Liver (tissue), 9 donors: ENCODE results near the gene UGT1A7. TPM values are rescaled to one million over a fixed set of nuclear protein-coding genes. Genes with fewer than 3 reads are reported as not detected.

Source experiments
- DNase-seq: peaks from one replicate; pipeline ENCODE4 v3.0.0-alpha.2; 2017; ENCODE audit warnings: low spot score
- H3K27ac ChIP-seq, 2 donors: one replicate each; pipeline ENCODE4 v1.7.0; 2013; ENCODE audit warnings: inconsistent platforms in 2 of 2, low read length in 2 of 2, control low read depth in 1 of 2, low read depth in 1 of 2, mild to moderate bottlenecking in 1 of 2
- H3K27me3 ChIP-seq, 4 donors: one replicate each; pipeline versions ENCODE4 v1.6.1 to v1.7.0; 2013; ENCODE audit warnings: low read length in 3 of 4, inconsistent platforms in 1 of 4, mild to moderate bottlenecking in 1 of 4, moderate library complexity in 1 of 4; ENCODE audit not compliant: control insufficient read depth in 4 of 4, insufficient read depth in 4 of 4
- H3K36me3 ChIP-seq, 4 donors: one replicate each; pipeline versions ENCODE4 v1.6.1 to v1.7.0; 2013; ENCODE audit warnings: low read length in 3 of 4, mild to moderate bottlenecking in 3 of 4, low read depth in 1 of 4, moderate library complexity in 1 of 4; ENCODE audit not compliant: control insufficient read depth in 4 of 4, insufficient read depth in 3 of 4
- H3K4me1 ChIP-seq, 4 donors: one replicate each; pipeline versions ENCODE4 v1.6.1 to v1.7.0; 2013; ENCODE audit warnings: low read length in 3 of 4, mild to moderate bottlenecking in 3 of 4, moderate library complexity in 1 of 4; ENCODE audit not compliant: control insufficient read depth in 4 of 4, insufficient read depth in 4 of 4
- H3K4me3 ChIP-seq, 3 donors: one replicate each; pipeline versions ENCODE4 v1.6.1 to v1.7.0; 2013; ENCODE audit warnings: low read length in 3 of 3, control low read depth in 1 of 3, low read depth in 1 of 3, mild to moderate bottlenecking in 1 of 3
- H3K9ac ChIP-seq, 2 donors: one replicate each; pipeline ENCODE4 v1.7.0; 2013; ENCODE audit warnings: low read length in 2 of 2, mild to moderate bottlenecking in 2 of 2, moderate library complexity in 2 of 2, control low read depth in 1 of 2, low read depth in 1 of 2
- H3K9me3 ChIP-seq, 4 donors: one replicate each; pipeline versions ENCODE4 v1.6.1 to v1.7.0; 2013; ENCODE audit warnings: low read length in 3 of 4; ENCODE audit not compliant: control insufficient read depth in 4 of 4
- ATF3 ChIP-seq: IDR thresholded peaks from 2 replicates; pipeline ENCODE4 v1.6.1; 2016; ENCODE audit warnings: antibody characterized with exemption
- CTCF ChIP-seq: fragments of 150-350 bp; IDR thresholded peaks from 2 replicates; pipeline ENCODE4 v1.5.1; 2017; ENCODE audit warnings: improper control_type of control experiment, low read depth, low read length; ENCODE audit not compliant: missing input control
- FOXA1 ChIP-seq: IDR thresholded peaks from 2 replicates; pipeline ENCODE4 v1.6.1; 2016; ENCODE audit warnings: antibody characterized with exemption
- FOXA2 ChIP-seq: IDR thresholded peaks from 2 replicates; pipeline ENCODE4 v1.6.1; 2016; ENCODE audit warnings: antibody characterized with exemption
- GABPA ChIP-seq, 2 donors: IDR thresholded peaks in 1 of 2; conservative IDR thresholded peaks in 1 of 2; 2 replicates each; pipeline ENCODE4 v1.6.1; 2016; ENCODE audit warnings: antibody characterized with exemption in 2 of 2, mild to moderate bottlenecking in 1 of 2, moderate library complexity in 1 of 2
- HNF4A ChIP-seq, 2 donors: conservative IDR thresholded peaks; 2 replicates each; pipeline ENCODE4 v1.6.1; 2016; ENCODE audit warnings: antibody characterized with exemption in 2 of 2, mild to moderate bottlenecking in 2 of 2
- HNF4G ChIP-seq: IDR thresholded peaks from 2 replicates; pipeline ENCODE4 v1.6.1; 2016; ENCODE audit warnings: antibody characterized with exemption
- JUND ChIP-seq, 2 donors: IDR thresholded peaks; 2 replicates each; pipeline ENCODE4 v1.6.1; 2016; ENCODE audit warnings: antibody characterized with exemption in 2 of 2
- NR2F2 ChIP-seq: IDR thresholded peaks from 2 replicates; pipeline ENCODE4 v1.6.1; 2016; ENCODE audit warnings: antibody characterized with exemption
- RAD21 ChIP-seq, 2 donors: IDR thresholded peaks; 2 replicates each; pipeline ENCODE4 v1.6.1; 2016; ENCODE audit warnings: antibody characterized with exemption in 2 of 2, mild to moderate bottlenecking in 2 of 2
- RXRA ChIP-seq, 2 donors: IDR thresholded peaks; 2 replicates each; pipeline ENCODE4 v1.6.1; 2017 to 2018; ENCODE audit warnings: antibody characterized with exemption in 2 of 2, mild to moderate bottlenecking in 1 of 2
- SP1 ChIP-seq: IDR thresholded peaks from 2 replicates; pipeline ENCODE4 v1.6.1; 2018; ENCODE audit warnings: antibody characterized with exemption, mild to moderate bottlenecking
- TAF1 ChIP-seq: conservative IDR thresholded peaks from 2 replicates; pipeline ENCODE4 v1.6.1; 2016; ENCODE audit warnings: antibody characterized with exemption, mild to moderate bottlenecking
- YY1 ChIP-seq: IDR thresholded peaks from 2 replicates; pipeline ENCODE4 v1.6.1; 2016; ENCODE audit warnings: antibody characterized with exemption, mild to moderate bottlenecking
- WGBS: extraction: QIAGEN DNeasy Blood & Tissue Kit; methylation state at CpG from one replicate; pipeline ENCODE4 v1.1.7; 2013; 5-methylcytosine and 5-hydroxymethylcytosine counted together
- polyA plus RNA-seq, 2 donors: library from polyadenylated mRNA; stranded (reverse) in 1 of 2; unstranded in 1 of 2; fragments of 200-250 nt in 1 of 2; fragments of >200 nt in 1 of 2; fragmentation: Nextera tagmentation in 1 of 2; extraction: Ambion mirVana in 1 of 2; gene quantifications; one replicate each; pipeline versions ENCODE4 v1.2.1 to v1.2.3, GENCODE V29; 2013 to 2015
- total RNA-seq, 2 donors: library from RNA; depleted of rRNA; stranded (reverse); fragments of >200 nt; gene quantifications; one replicate each; pipeline ENCODE4 v1.2.3, GENCODE V29; 2014
- TF ChIP-seq, protein P1 (sequence below): IDR thresholded peaks from 2 replicates; pipeline ENCODE4 v1.6.1; 2016; ENCODE audit warnings: antibody characterized with exemption
- TF ChIP-seq, protein P2 (sequence below): IDR thresholded peaks from 2 replicates; pipeline ENCODE4 v1.6.1; 2016; ENCODE audit warnings: antibody characterized with exemption, mild to moderate bottlenecking
- TF ChIP-seq, protein P3 (sequence below): IDR thresholded peaks from 2 replicates; pipeline ENCODE4 v1.6.1; 2016; ENCODE audit warnings: antibody characterized with exemption
- donor health status: healthy.
- donor health status: healthy.
- donor health status: healthy.
- donor health status: healthy.
- donor health status: healthy.

Gene UGT1A7
- total and polyA plus RNA-seq, 4 donors, result 0.02 to 2.2 (median 0.38) TPM; not detected in 1

- no peaks in the 10 kb centered on the region for H3K27me3 ChIP-seq
- H3K4me3 ChIP-seq, result no peak overlapping the region
- no peaks in the 10 kb centered on the region for H3K9me3 ChIP-seq
- DNase-seq, result no peak
- no peaks in the 10 kb centered on the region for H3K36me3 ChIP-seq
- 82% methylated on average over 2 of the region's 2 CpGs for WGBS
- peaks cover 10 to 31% (median 19%) of the 10 kb centered on the region in 4 donors for H3K4me1 ChIP-seq
- H3K27ac ChIP-seq, result no peak overlapping the region
- H3K9ac ChIP-seq, result no peak overlapping the region
- TF ChIP-seq YY1 (no peak), GABPA (IDR thresholded peaks at IDR 0.05 in 1 of 2, conservative IDR thresholded peaks at IDR 0.05 in 1 of 2) (no peak), SP1 (no peak), CTCF (no peak), RXRA (IDR thresholded peaks at IDR 0.05) (no peak), HNF4G (no peak), RAD21 (IDR thresholded peaks at IDR 0.05) (no peak), TAF1 (no peak), ATF3 (no peak), JUND (IDR thresholded peaks at IDR 0.05) (no peak), HNF4A (conservative IDR thresholded peaks at IDR 0.05) (no peak), FOXA2 (no peak), NR2F2 (no peak), FOXA1 (no peak)
- TF ChIP-seq, protein P1, sequence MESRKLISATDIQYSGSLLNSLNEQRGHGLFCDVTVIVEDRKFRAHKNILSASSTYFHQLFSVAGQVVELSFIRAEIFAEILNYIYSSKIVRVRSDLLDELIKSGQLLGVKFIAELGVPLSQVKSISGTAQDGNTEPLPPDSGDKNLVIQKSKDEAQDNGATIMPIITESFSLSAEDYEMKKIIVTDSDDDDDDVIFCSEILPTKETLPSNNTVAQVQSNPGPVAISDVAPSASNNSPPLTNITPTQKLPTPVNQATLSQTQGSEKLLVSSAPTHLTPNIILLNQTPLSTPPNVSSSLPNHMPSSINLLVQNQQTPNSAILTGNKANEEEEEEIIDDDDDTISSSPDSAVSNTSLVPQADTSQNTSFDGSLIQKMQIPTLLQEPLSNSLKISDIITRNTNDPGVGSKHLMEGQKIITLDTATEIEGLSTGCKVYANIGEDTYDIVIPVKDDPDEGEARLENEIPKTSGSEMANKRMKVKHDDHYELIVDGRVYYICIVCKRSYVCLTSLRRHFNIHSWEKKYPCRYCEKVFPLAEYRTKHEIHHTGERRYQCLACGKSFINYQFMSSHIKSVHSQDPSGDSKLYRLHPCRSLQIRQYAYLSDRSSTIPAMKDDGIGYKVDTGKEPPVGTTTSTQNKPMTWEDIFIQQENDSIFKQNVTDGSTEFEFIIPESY, result no peak
- TF ChIP-seq, protein P2, sequence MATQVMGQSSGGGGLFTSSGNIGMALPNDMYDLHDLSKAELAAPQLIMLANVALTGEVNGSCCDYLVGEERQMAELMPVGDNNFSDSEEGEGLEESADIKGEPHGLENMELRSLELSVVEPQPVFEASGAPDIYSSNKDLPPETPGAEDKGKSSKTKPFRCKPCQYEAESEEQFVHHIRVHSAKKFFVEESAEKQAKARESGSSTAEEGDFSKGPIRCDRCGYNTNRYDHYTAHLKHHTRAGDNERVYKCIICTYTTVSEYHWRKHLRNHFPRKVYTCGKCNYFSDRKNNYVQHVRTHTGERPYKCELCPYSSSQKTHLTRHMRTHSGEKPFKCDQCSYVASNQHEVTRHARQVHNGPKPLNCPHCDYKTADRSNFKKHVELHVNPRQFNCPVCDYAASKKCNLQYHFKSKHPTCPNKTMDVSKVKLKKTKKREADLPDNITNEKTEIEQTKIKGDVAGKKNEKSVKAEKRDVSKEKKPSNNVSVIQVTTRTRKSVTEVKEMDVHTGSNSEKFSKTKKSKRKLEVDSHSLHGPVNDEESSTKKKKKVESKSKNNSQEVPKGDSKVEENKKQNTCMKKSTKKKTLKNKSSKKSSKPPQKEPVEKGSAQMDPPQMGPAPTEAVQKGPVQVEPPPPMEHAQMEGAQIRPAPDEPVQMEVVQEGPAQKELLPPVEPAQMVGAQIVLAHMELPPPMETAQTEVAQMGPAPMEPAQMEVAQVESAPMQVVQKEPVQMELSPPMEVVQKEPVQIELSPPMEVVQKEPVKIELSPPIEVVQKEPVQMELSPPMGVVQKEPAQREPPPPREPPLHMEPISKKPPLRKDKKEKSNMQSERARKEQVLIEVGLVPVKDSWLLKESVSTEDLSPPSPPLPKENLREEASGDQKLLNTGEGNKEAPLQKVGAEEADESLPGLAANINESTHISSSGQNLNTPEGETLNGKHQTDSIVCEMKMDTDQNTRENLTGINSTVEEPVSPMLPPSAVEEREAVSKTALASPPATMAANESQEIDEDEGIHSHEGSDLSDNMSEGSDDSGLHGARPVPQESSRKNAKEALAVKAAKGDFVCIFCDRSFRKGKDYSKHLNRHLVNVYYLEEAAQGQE, result no peak
- TF ChIP-seq, protein P3, sequence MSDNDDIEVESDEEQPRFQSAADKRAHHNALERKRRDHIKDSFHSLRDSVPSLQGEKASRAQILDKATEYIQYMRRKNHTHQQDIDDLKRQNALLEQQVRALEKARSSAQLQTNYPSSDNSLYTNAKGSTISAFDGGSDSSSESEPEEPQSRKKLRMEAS, result no peak
Observed at GRCh38 chr2:233714121-233714520, 32.4 kb downstream of the UGT1A7 start.

- no peak for DNase-seq
- Histone ChIP-seq H3K4me3 (peak within 1 kb of the TSS; percentile 67 to 98 (median 81)), H3K9me3 (no peaks in the 10 kb centered on the region), H3K27ac (peak within 1 kb of the TSS; percentile 72 to 89), H3K27me3 (no peaks in the 10 kb centered on the region), H3K9ac (peak within 1 kb of the TSS; percentile 80 to 86), H3K36me3 (no peaks in the 10 kb centered on the region), H3K4me1 (peaks cover 7 to 20% (median 12%) of the 10 kb centered on the region in 4 donors)
- 34% methylated on average over 7 of the region's 7 CpGs for WGBS
- peak; percentile 75 for TF ChIP-seq FOXA2
- TF ChIP-seq SP1, result peak; percentile 89
- TF ChIP-seq, protein P2, result peak; percentile 93
- TF ChIP-seq GABPA (IDR thresholded peaks at IDR 0.05 in 1 of 2, conservative IDR thresholded peaks at IDR 0.05 in 1 of 2), result peak in 1 of 2 donors; percentile 31
- TF ChIP-seq HNF4A (conservative IDR thresholded peaks at IDR 0.05), result peak; percentile 80 to 88
- TF ChIP-seq TAF1, result peak; percentile 96
- TF ChIP-seq RAD21 (IDR thresholded peaks at IDR 0.05), result peak; percentile 60 to 66
- peak; percentile 66 to 81 for TF ChIP-seq JUND (IDR thresholded peaks at IDR 0.05)
- TF ChIP-seq CTCF, result no peak
Observed at GRCh38 chr2:233718552-233718951, 36.9 kb downstream of the UGT1A7 start, which contains the start of gene UGT1A4. TSS of gene UGT1A4 (plus strand) at chr2:233718736. CDS start at chr2:233718821, 85 bp downstream.
